Tibial artery (tissue), 4 donors: ENCODE data around the gene DCLK1.

Experiments
- DNase-seq, 2 donors: peaks; one replicate each; pipeline ENCODE4 v3.0.0-alpha.2; 2019
- H3K27ac ChIP-seq, 2 donors: fragments of 200-600 bp; sonication (generic) in 1 of 2; 1 replicate in 1 of 2; 2 replicates in 1 of 2; pipeline ENCODE4 v1.5.1; 2018 to 2019; ENCODE audit warnings: mild to moderate bottlenecking in 1 of 2
- H3K27me3 ChIP-seq, 2 donors: fragments of 200-600 bp; sonication (generic) in 1 of 2; one replicate each; pipeline versions ENCODE4 v1.5.1 to v1.6.0; 2016 to 2019
- H3K36me3 ChIP-seq, 3 donors: fragments of 200-600 bp; sonication (generic) in 2 of 3; one replicate each; pipeline ENCODE4 v1.5.1; 2016 to 2019; ENCODE audit warnings: mild to moderate bottlenecking in 2 of 3
- H3K4me1 ChIP-seq, 4 donors: fragments of 200-600 bp; sonication (generic) in 2 of 4; 1 replicate in 3 of 4; 2 replicates in 1 of 4; pipeline ENCODE4 v1.5.1; 2016 to 2019
- H3K4me3 ChIP-seq, 2 donors: fragments of 200-600 bp; sonication (generic) in 1 of 2; 1 replicate in 1 of 2; 2 replicates in 1 of 2; pipeline ENCODE4 v1.5.1; 2018 to 2019; ENCODE audit warnings: mild to moderate bottlenecking in 2 of 2
- H3K9me3 ChIP-seq, 3 donors: fragments of 200-600 bp; sonication (generic) in 1 of 3; one replicate each; pipeline ENCODE4 v1.5.1; 2016 to 2019
- intact Hi-C: fragments of 100-400 bp; cut with DNase I; formaldehyde crosslinking; loops from one replicate; pipeline ENCODE4 v1.15.0; 2023; ENCODE audit warnings: low total_unique reads
- TF ChIP-seq, protein P1 (sequence below), 2 experiments: fragments of 200-600 bp in 1 of 2; fragments of 450-650 bp in 1 of 2; IDR thresholded peaks; one replicate each; pipeline ENCODE4 v1.5.1; 2017 to 2019; ENCODE audit warnings: antibody characterized with exemption in 2 of 2, mild to moderate bottlenecking in 1 of 2, moderate library complexity in 1 of 2

Gene DCLK1

DNA sequence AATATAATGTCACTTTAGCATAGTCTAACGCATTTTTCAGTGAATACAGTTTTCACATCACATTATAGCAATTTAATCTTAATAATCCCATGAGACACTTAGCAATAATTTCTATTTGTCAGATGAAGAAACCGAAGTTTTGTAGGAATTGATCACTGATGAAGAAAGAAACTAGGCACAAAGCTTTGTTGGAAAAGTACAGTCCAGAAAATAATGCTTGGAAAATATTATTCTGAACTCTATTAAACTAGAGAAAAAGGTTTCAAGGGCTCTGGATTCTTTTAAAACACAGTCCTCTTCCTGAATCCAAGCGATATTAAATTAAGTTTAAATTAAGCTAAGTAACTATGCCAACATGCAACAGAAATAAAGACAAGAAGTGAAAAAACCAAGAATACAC is 62.2 kb downstream of the DCLK1 start:
- H3K27ac ChIP-seq: peak overlapping the region in 1 of 2 donors; percentile 45
- H3K4me3 ChIP-seq: no peak overlapping the region
- TF ChIP-seq, protein P1, sequence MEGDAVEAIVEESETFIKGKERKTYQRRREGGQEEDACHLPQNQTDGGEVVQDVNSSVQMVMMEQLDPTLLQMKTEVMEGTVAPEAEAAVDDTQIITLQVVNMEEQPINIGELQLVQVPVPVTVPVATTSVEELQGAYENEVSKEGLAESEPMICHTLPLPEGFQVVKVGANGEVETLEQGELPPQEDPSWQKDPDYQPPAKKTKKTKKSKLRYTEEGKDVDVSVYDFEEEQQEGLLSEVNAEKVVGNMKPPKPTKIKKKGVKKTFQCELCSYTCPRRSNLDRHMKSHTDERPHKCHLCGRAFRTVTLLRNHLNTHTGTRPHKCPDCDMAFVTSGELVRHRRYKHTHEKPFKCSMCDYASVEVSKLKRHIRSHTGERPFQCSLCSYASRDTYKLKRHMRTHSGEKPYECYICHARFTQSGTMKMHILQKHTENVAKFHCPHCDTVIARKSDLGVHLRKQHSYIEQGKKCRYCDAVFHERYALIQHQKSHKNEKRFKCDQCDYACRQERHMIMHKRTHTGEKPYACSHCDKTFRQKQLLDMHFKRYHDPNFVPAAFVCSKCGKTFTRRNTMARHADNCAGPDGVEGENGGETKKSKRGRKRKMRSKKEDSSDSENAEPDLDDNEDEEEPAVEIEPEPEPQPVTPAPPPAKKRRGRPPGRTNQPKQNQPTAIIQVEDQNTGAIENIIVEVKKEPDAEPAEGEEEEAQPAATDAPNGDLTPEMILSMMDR (IDR thresholded peaks at IDR 0.05): no peak
- no peak for DNase-seq
- intact Hi-C loops: no loop called here
- peaks cover 0 to 10% (median 4%) of the 10 kb centered on the region in 4 donors for H3K4me1 ChIP-seq
- no peaks in the 10 kb centered on the region for H3K36me3 ChIP-seq
- H3K27me3 ChIP-seq: no peaks in the 10 kb centered on the region
- no peaks in the 10 kb centered on the region for H3K9me3 ChIP-seq

DNA sequence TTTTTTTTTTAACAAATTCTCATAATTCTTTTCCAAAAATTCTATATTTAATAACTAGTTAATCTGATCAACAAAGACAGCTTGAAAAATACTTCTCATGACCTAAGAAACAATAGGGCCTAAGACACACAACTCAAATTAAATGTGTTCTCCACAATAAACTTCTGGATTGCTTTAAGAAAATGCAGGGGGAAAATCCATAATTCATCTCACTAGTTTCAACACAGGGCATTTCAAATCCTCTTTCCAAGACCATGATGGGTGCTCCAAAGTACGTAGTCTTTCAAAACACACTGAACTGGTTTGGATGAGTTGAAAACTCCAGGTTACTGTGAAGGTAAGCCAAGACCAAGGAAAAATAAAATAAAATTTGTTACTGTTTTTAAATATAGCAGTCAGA is 62.6 kb downstream of the DCLK1 start:
- TF ChIP-seq, protein P1 (IDR thresholded peaks at IDR 0.05): no peak
- H3K4me3 ChIP-seq: no peak overlapping the region
- H3K9me3 ChIP-seq: no peaks in the 10 kb centered on the region
- no peaks in the 10 kb centered on the region for H3K36me3 ChIP-seq
- H3K27me3 ChIP-seq: no peaks in the 10 kb centered on the region
- intact Hi-C loops: no loop called here
- peaks cover 0 to 10% (median 4%) of the 10 kb centered on the region in 4 donors for H3K4me1 ChIP-seq
- H3K27ac ChIP-seq: no peak overlapping the region
- DNase-seq: no peak

DNA sequence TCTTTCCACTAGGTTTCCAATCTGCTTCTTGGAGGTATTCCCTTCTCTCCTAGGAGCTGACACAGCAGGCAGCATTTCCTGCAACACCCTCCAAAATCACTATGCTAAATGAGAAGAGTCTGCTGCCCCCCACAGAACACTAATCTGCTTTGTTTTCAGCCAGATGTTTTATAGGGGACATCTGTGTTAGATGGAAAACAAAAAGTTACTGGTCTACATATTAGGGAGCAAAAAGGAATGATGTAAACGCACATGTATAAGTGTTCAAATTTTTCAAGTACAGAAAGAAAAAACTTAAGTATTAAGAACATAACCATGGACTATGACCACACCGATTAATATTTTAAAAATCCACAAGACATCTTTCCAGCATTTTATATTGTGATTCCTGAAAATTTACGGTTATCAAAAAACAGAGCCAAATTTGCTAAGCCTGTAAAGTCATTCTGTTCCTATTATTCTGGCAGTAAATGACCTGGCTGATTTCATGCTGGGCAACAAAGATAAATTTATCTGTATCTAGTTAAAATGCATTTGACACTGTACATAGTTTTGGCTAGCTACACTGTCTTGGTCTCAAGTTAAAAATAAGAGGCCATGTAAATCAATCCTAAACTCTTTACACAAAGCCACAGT is 63.3 kb downstream of the DCLK1 start:
- no peak for DNase-seq
- Histone ChIP-seq H3K27ac (no peak overlapping the region), H3K4me1 (peaks cover 0 to 10% (median 4%) of the 10 kb centered on the region in 4 donors), H3K9me3 (no peaks in the 10 kb centered on the region), H3K4me3 (no peak overlapping the region), H3K36me3 (no peaks in the 10 kb centered on the region), H3K27me3 (no peaks in the 10 kb centered on the region)
- intact Hi-C loops: no loop called here
- TF ChIP-seq, protein P1 (IDR thresholded peaks at IDR 0.05): no peak

DNA sequence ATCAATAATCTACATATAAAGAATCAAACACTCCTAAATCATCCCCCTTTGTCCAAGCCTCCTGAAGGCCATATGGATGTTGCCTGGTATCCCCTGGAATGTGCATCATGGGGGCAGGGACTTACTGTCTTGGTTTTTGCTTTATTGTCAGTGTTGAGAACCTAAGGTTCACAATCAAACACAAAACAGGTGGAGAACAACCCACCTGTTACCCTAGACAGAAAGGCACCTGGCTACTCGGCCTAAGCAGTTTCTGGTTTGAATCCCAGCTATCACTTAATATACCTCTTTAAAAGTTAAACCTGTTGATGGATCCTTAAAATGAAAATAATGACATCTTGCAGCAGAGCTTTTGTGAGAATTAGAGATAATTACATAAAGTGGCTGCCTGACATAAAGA is 68.9 kb downstream of the DCLK1 start:
- H3K36me3 ChIP-seq: no peaks in the 10 kb centered on the region
- TF ChIP-seq, protein P1 (IDR thresholded peaks at IDR 0.05): no peak
- no peak overlapping the region for H3K27ac ChIP-seq
- intact Hi-C loops: no loop called here
- peaks cover 0 to 18% (median 5%) of the 10 kb centered on the region in 4 donors for H3K4me1 ChIP-seq
- no peak overlapping the region for H3K4me3 ChIP-seq
- no peaks in the 10 kb centered on the region for H3K9me3 ChIP-seq
- no peak for DNase-seq
- H3K27me3 ChIP-seq: no peaks in the 10 kb centered on the region

DNA sequence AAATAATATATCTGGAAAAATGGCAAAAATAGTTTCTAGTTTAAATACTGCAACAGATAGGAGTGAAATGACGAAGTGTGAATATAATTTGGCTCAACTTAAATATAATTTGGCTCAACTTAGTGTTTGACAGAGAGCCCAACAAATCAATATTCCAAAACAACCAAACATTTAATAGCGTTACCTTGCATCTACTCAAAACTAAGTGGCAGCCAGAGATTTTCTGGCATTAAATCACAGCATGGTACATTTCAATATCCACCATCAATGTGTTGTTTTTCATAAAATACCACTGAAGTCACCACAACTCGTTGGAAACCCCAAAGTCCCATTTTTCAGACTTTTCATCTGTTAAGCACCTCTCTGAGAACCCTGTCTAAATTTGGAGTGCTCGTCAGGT is 69.6 kb downstream of the DCLK1 start:
- intact Hi-C loops: no loop called here
- TF ChIP-seq, protein P1 (IDR thresholded peaks at IDR 0.05): no peak

More for the DNA sequence above, 69.6 kb downstream of the DCLK1 start:
- H3K9me3 ChIP-seq: no peaks in the 10 kb centered on the region
- H3K27me3 ChIP-seq: no peaks in the 10 kb centered on the region
- no peaks in the 10 kb centered on the region for H3K36me3 ChIP-seq
- no peak overlapping the region for H3K4me3 ChIP-seq
- H3K27ac ChIP-seq: no peak overlapping the region
- no peak for DNase-seq
- H3K4me1 ChIP-seq: peaks cover 0 to 18% (median 5%) of the 10 kb centered on the region in 4 donors
